GM04503 (cell line): ENCODE measurements around the gene PNPLA8.
"Not testable (repeated sequence)": the region's sequence is repeated elsewhere in the genome, so short reads cannot be mapped to it uniquely, and the experiment has no call there.

Experiments
- DNase-seq: peaks from one replicate; pipeline ENCODE4 v3.0.0-alpha.2; 2012; ENCODE audit warnings: low read depth

Gene PNPLA8

DNA sequence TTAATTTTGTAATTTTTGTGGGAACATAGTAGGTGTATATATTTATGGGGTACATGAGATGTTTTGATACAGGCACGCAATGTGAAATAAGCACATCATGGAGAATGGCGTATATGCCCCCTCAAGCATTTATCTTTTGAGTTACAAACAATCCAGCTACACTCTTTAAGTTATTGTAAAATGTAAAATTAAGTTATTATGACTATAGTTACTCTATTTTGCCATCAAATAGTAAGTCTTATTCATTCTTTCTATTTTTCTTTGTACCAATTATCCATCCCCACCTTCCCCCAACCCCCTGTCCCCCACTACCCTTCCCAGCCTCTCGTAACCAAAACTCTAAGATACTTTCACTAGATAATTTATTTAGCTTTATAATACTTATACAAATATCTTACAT lies 7.8 kb upstream of the PNPLA8 start:
- DNase-seq = no peak

DNA sequence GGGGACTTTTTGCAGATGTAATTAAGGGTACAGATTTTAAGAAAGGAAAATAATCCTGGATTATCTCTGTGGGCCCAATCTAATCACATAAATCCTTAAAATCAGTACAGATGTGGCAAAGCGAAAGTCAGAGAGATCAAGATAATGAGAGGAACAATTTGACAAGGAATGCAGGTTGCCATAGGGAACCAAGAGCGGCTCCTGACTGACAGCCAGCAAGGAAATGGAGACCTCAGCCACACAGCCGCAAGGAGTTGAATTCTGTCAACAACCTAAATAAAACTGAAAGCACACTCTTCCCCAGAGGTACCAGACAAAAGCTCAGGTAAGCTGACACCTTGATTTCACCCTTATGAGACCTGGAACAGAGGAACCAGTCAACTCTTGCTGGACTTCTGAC lies 3.4 kb upstream of the PNPLA8 start:
- DNase-seq = no peak

DNA sequence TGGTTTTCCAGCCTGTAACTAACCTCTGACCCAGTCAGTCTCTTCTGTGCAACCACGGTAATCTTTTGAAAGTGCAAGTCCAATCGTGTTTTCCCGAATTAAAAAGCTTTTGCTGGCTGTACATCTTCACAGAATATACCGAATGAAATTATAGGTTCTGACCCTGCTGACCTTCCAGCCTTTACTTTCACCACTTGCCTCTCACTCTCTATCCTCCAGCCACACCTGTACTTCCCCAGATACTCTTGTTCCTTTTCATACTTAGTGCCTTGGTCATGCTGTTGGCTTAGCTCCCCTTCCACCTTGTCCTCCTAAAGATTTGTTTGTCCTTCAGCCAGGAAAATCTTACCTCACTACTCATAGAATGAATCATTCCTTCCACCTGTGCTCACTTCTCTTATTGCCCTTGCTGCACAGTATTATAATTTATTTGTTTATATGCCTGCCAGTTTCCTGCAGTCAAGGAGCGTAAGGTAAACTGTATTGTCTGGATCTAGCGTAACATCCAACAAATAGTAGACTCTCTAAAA lies 2.3 kb upstream of the PNPLA8 start:
- no peak for DNase-seq

DNA sequence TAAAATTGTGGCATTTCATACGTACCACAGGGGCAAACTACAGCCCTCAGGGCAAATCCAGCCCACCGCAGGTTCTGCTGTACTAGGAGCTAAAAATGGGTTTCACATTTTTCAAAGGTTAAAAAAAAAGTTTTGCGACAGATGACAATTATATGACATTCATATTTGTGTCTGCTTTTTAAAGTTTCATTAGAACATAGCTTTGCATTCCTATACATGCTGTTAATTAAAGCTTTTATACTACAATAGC lies 758 bp upstream of the PNPLA8 start:
- DNase-seq = no peak

DNA sequence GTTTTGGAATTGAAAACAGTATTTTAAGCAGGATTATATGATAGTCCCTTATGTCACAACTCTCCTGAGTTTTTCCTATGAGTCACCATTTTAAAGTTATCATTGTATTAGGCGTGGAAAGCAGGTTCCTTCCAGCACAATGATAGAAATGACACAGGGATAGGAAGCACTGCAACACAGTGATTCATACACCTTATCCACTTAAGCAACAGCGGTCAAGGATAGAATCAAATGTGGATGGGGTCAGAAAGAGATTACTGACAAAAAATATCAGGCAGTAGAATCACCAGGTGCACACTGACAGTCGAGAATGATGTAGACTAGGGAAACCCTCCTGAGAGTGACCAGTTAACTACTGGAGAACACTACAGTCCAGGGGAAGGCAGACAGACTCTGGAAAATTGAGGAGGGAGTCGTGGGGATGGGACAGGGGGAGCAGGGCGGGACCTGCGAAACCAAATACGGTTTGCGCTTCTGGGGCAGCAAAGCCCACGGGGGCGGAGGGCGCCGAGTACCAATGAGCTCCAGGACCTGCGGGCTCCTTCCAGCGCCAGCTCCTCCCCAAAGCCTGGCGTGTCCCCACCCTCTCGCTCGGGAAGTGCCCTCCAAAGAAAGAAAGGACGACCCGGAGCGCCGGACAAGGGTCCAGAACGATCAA lies 479 bp downstream of the PNPLA8 start:
- DNase-seq = peak; percentile 28

DNA sequence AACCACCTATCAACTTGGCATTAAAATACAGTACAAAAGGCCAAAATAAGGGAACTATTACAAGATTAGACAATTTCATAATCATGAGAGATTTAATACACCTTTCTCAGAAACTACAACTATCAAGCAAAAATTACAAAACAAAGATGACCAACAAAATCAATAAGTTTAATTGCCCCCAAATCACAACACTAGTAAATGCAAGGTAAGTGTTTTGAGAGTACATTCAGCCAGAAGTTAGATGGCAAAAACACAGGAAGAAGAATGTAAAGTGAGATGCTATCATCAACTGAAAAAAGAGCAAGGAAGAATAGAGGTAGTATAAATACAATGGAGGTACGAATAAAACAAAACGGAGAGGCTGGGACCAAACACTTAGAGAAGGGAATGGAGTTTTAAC lies 3.2 kb downstream of the PNPLA8 start:
- no peak for DNase-seq

DNA sequence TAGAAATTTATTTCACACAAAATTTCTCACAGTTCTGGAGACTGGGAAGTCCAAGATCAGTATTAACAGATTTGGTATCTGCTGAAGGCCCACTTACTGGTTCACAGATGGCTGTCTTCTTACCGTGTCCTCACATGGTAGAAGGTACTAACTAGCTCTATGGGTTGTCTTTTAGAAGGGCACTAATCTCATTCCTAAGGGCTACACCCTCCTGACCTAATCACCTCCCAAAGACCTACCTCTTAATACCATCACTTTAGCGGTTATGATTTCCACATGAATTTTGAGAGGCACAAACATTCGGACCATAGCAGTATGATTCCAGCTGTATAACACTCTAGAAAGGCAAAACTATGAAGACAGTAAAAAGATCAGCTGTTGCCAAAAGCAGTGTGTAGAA lies 8.0 kb downstream of the PNPLA8 start:
- no peak for DNase-seq

DNA sequence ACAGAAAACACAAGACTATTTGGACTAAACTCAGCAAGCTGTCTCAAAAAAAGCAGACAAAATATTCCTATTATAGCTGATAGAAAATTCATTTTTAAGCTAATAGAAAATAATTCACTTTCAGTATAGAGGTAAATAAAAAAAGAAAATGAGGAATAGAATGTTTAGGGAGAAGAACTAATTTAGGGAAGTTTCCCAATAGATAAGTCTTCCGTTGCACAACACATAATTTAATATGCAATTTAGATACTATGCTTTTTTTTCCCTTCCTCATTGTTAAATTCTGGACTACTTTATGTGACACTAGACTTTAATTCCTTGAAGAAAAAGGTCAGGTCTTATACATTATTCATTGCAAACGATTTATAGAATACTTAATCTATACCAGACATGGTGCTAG lies 10.3 kb downstream of the PNPLA8 start:
- DNase-seq = no peak

DNA sequence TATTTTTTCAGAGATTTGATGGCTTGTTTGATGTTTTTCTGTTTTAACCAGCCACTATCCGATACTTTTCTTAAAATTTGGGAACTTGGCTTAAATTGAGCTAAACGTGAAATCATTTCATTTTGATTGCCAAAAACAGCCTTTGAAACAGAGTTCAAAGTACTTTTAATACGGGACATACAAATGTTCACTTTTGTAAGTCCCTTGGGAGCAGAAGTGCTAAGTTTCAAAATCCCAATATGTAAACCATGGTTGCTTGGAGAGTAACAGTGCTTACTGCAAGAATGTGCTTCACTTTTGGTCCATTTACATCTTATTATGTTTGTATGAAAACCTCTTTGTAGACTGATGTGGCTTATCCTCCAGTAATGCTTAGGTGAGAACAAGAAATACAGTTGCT lies 10.9 kb downstream of the PNPLA8 start:
- DNase-seq = no peak

DNA sequence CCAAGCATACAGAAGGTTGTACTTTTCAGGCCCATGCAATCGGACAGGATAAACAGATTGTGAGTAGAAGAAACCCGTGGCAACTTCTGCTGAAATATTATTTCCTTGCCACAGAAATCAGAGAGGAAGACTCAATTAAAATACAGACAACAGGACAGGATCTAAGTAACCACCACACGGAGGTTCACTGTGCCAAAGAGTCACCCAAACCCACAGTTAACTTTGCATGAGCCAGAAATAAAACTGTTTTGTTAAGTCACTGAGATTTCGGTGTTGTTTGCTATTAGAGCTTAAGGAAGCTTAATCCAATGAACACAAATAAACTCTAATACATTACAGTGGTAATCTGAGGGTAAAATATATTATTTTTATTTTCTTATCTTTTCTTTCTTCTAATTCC lies 14.0 kb downstream of the PNPLA8 start:
- no peak for DNase-seq

DNA sequence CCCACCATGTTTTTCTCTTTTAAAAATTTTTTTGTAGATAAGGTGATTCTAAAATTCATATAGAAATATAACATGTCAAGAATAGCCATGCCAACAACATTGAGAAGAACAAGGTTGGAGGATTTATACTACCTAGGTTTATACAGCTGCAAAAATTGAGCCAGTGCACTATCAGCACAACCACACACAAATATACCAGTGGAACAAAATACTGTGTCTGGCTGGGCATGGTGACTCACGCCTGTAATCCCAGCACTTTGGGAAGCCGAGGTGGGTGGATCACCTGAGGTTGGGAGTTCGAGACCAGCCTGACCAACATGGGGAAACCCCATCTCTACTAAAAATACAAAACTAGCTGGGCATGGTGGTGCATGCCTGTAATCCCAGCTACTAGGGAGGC lies 21.4 kb downstream of the PNPLA8 start:
- not testable (repeated sequence) for DNase-seq

DNA sequence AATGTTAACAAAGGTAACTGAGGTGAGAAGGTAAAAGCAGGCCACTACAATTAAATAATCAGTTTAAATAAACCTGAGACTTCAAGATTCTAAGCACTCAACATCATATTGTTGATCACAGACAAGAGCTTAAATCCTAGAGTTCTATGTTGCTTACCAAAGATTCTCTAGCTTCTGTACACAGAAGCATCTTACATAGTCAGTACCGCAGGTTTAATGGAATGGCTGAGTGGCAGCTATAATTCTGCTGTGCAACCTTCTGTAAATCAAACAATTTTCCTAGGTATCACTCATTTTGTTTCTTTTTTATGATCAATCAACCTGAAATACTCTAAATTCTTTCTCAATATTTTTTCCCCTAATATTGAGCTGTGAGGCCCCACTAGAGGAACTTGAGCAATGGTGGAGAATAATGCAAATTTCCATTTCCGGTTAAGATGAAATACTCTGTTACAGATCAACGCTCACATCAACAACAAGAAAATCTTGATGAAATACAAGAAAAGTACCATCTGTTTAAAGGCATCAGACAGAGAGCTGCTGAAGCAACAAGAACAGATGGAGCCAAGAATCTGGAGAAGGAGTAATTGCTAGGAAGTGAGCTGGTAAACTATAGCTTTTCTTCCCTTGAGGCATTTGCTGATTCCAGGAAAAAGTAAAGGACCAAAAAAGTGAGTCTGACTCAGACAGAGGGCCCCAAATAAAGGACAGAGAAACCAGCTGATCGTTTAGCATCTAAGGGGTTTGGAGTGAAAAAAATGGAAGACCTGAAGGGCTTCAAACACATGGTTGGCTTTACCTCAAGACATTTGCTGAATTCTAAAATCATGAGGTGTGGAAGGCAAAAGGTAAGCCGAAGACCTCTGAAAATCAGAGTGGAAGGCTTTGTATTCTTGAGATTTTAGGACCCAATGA lies 22.6 kb downstream of the PNPLA8 start:
- DNase-seq = peak; percentile 10

DNA sequence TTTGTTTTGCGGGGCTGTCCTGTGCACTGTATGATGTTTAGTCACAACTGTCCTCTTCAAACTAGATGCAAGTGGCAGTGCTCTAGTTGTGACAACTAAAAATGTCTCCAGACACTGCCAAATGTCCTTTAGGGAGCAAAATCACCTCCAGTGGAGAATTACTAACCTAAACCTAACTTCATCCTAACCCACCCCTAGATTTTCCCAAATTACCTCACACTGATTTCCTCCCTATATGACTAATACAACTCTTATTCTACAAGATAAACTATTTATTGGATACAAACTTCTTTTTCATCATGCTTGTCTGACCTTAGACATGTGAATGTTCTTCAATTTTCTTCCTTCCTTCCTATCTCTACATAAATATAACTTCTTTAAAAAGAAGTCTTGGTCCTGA lies 26.4 kb downstream of the PNPLA8 start:
- DNase-seq = no peak

DNA sequence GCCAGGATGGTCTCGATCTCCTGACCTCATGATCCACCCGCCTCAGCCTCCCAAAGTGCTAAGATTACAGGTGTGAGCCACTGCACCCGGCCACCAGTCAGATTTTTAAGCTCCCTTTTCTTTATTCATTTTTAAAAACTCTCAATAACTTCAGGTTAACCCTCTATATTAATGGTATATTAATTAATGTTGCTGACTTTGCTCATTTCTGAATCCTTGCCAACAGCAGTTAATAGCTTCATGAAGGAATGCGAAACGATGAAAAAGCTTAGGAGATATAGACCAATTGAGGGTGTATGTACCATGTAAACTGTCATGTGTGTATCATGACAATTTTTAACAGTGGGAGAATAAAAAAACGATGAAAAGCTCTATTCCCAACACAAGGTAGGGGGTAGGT lies 27.5 kb downstream of the PNPLA8 start:
- no peak for DNase-seq

DNA sequence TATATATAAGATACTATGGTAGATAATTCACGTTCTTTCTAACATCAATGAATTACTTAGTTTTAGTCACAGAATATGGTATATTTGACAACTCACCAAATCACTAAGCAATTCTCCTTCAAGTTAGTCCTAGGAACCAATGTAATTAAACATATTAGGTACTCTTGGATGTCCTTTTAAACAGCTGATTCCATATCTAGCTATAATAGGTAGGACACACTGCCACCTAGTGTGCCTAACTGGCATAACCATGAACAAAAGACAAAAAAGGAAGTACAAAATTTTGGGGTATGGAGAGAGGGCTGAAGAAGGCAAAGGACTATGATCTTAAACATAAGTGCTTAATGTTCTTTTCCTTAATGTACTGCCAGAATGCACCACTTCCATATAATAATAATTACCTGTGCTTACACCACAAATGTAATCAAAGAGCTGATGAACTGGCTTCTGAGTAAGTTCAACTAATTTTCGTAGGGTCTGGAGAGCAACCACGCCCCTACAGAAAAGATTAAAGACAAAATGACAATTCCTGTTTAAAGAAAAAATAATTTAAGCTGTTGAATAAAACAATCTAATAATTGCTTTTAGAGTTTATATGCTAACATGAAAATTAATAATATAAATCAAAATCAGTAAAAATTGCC lies 28.7 kb downstream of the PNPLA8 start:
- DNase-seq = no peak

DNA sequence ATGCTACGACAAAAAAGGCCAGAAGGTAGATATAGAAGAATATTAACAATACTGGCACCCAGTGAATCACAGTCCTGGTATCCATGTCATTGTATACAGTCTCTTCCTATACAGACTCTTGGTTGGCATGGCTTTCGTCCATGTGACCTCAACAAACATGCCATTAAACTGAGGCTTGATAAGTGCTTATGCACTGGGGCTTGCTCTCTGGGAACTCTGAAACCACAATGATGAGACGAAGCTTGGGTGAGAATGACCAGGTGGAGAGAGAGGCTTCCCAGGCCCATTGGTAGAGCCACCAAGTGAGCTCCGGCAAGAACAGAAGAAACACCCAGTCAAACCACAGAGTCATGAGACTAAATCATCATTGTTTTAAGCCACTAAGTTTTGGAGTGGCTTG lies 33.2 kb downstream of the PNPLA8 start:
- no peak for DNase-seq

DNA sequence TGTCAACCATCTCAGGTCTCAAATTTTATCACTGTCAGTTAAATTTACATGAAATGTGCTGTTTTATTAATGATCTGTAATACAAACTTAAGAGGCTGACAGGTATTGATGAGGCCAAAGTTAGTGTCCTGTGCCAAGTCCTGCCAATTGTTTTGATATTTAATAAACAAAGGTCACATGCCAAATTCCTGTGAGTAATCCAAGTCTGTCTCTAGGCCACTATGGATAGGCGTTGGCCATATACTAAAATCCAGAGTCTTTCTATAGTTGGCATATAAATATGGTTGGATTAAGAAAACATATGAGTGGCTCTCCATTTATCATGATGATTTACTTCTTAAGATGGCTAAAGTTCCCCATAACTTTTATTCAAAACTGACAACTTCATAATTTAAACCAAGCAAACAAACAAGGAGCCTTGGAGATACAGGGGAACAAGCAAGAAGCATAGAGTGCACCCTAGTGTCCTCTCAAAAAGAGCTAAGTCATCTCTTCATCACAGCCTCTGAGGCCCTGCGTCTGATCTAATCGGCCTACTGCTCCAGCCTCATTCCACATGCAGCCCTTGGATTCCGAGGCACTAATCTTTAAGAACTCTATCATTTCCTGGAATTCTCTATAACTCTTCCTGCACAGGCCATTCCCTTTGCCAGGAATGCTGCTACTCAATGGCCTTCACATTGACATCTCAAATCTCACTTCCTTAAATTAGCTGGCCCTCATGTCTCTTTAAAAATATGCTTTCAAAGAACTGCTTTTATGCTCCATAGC lies 37.0 kb downstream of the PNPLA8 start:
- no peak for DNase-seq

DNA sequence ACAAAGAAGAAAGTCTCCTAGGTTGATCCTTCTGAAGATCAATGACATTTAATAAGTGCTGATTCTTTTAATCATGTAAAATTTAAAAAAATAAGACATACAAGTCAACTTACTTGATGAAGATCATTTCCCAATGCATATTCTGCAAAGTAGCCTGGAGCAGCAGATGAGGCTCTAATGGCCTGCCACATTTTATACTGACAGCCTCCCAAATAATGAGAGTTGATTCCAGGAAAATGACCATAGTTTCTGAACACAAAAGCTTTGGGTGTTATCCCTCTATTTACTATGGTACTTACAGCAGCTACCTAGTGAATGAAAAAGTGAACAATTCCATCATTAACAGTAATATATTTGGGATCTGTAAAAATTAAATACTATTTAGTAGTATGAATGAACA lies 38.3 kb downstream of the PNPLA8 start:
- DNase-seq = no peak

DNA sequence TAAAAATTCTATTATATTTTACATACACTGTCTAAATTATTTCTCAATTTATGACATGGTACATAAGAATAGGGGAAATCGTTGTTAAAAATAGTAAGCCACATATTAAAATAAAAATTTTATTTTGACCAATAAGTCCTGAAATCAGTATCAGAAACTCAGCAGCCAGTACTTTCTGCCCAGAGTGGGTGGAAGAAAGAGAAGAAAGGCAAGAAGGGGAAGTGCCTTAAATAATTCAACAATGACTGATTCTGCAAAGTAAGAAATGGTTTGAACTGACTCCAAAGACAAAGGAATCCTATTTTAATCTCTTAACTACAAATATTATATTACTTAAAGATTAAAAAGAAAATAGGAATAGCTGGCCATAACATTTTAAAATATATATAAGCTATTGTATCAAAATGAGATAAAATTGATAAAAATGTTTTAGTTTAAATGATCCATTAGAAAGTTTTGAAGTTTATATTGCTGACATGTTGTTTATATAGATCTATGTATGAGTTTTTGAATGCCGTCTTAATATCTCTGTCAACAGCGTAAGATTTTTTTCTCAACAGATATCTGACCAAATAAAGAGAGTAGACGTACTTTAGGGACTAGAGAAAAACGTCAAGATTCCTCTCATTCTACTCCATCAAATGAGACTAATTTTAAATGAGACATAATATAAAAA lies 39.5 kb downstream of the PNPLA8 start:
- DNase-seq = no peak

DNA sequence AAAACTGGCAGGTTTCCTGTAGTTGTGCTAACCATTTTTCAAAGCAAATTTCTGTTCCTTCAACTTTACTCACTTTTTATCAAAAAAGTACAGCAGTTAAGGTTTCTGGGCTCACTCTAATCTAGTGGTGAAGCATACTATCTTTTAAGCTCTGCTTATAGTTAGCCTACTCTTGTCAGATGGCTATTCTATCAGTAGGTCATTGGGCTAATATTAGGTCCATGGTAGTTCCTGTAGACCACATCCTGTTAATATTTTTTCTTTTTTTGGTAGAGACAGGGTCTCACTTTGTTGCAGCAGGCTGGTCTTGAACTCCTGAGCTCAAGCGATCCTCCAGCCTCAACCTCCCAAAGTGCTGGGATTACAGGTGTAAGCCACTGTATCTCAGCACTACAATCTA lies 41.8 kb downstream of the PNPLA8 start:
- no peak for DNase-seq

DNA sequence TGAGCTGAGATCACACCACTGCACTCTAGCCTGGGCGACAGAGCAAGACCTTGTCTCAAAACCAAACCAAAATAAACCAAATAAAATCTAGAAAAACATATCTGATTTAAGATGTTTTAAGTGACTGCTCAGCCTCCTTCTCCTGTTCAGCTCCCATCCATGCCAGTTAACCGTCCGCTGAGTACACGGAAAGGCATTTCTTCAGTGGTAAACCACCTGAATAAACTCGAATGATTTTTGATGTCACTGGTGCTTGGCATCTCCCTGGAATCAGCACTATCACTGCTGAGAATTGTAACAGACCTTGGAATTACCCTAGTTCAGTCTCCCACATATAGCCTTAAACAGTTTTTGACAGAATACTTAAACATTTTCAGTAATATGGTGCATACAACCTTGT lies 45.6 kb downstream of the PNPLA8 start:
- DNase-seq = no peak

DNA sequence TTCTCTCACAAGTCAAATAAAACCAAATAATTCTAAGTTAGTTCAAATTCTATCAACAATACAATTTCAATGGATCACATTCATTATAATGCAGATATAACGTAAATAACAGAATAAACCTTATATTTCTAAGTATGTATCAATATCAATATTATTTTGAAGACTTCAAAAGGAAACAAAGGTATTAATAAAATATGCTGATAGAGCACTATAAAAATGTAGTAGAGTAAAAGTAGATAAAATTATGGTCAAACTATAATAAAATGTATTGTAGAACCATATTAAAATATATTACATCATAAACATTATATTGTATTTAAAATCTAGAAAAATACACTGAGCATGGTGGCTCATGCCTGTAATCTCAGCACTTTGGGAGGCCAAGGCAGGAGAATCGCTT lies 46.2 kb downstream of the PNPLA8 start:
- DNase-seq = no peak
